GM12878 (cell line): ENCODE measurements around the gene HOXA1. TPM values are rescaled to one million over a fixed set of nuclear protein-coding genes. Genes with fewer than 3 reads are reported as not detected.

Experiments used
- ATAC-seq: fragments of 200-7000 bp; cut with Tn5 transposase; 3 replicates; pipeline ENCODE4 v1.9.1; 2020; ENCODE audit warnings: mild to moderate bottlenecking, moderate library complexity
- BruUV-seq: library from RNA; stranded (reverse); fragments of 400-500 nt; replicated peaks from 2 replicates; lab custom pipeline; 2021; lab: Mats Ljungman, UMichigan
- CTCF ChIA-PET: fragments of 300-600 bp; sonication (Branson Sonifier 250); formaldehyde crosslinking; extraction: SDS; loops from one replicate; lab custom pipeline; 2021; ENCODE audit warnings: inconsistent platforms; lab: Yijun Ruan, JAX
- POLR2A ChIA-PET: fragments of 350-600 bp; formaldehyde crosslinking; extraction: SDS; loops from one replicate; lab custom pipeline; 2021; ENCODE audit warnings: inconsistent platforms; lab: Charles Lee
- RAD21 ChIA-PET: fragments of 300-600 bp; sonication (Branson Sonifier 250); formaldehyde crosslinking; loops from one replicate; lab custom pipeline; 2023; ENCODE audit warnings: antibody characterized with exemption; ENCODE audit not compliant: unreplicated experiment; lab: Charles Lee
- SMC1A ChIA-PET: fragments of 300-600 bp; sonication (Branson Sonifier 250); formaldehyde crosslinking; loops from one replicate; lab custom pipeline; 2023; ENCODE audit not compliant: unreplicated experiment, uncharacterized antibody; lab: Charles Lee
- DNase-seq: peaks from one replicate; pipeline ENCODE4 v3.0.0-alpha.2; 2011; ENCODE audit warnings: low read depth, low spot score
- FAIRE-seq: peaks from 3 replicates; lab custom pipeline; 2011; peaks lifted over from hg19 to GRCh38; lab: Jason Lieb, UNC
- H2AFZ ChIP-seq: 2 replicates; pipeline ENCODE4 v1.6.0; 2011; ENCODE audit warnings: low read depth, low read length, control low read depth; ENCODE audit not compliant: control insufficient read depth
- H3K27ac ChIP-seq: 2 replicates; pipeline ENCODE4 v1.5.1; 2011; ENCODE audit warnings: control low read depth; ENCODE audit not compliant: control insufficient read depth, insufficient read depth
- H3K27me3 ChIP-seq, 2 experiments: replicated peaks in 1 of 2; 2 replicates each; pipeline versions ENCODE4 v1.6.0 to v1.6.1; 2011; ENCODE audit warnings: low read length in 1 of 2; ENCODE audit not compliant: control insufficient read depth in 2 of 2, insufficient read depth in 2 of 2
- H3K36me3 ChIP-seq, 2 experiments: 2 replicates each; pipeline ENCODE4 v1.5.1; 2011; ENCODE audit warnings: low read length in 1 of 2; ENCODE audit not compliant: control insufficient read depth in 2 of 2, insufficient read depth in 2 of 2
- H3K4me1 ChIP-seq: 2 replicates; pipeline ENCODE4 v1.6.1; 2011; ENCODE audit warnings: mild to moderate bottlenecking, low read length, moderate library complexity, mixed read lengths; ENCODE audit not compliant: control insufficient read depth, insufficient read depth
- H3K4me2 ChIP-seq: 2 replicates; pipeline ENCODE4 v1.6.0; 2011; ENCODE audit warnings: control low read depth; ENCODE audit not compliant: control insufficient read depth, insufficient read depth
- H3K4me3 ChIP-seq: fragments of 200-600 bp; sonication (generic); 2 replicates; pipeline ENCODE4 v1.5.1; 2016
- H3K79me2 ChIP-seq: 2 replicates; pipeline ENCODE4 v1.6.0; 2011; ENCODE audit warnings: low read length; ENCODE audit not compliant: control insufficient read depth, insufficient read depth
- H3K9ac ChIP-seq: 2 replicates; pipeline ENCODE4 v1.8.0; 2011; ENCODE audit warnings: low read length, control low read depth, mixed read lengths; ENCODE audit not compliant: control insufficient read depth, insufficient read depth
- H3K9me3 ChIP-seq: replicated peaks from 3 replicates; pipeline ENCODE4 v1.5.1; 2011; ENCODE audit warnings: mild to moderate bottlenecking, low read length; ENCODE audit not compliant: control insufficient read depth, insufficient read depth
- H4K20me1 ChIP-seq: 2 replicates; pipeline ENCODE4 v1.6.0; 2011; ENCODE audit not compliant: control insufficient read depth, insufficient read depth
- BACH1 ChIP-seq: fragments of 450-650 bp; IDR thresholded peaks from 2 replicates; pipeline ENCODE4 v1.6.1; 2017; ENCODE audit warnings: mild to moderate bottlenecking, borderline replicate concordance
- CBFB ChIP-seq: IDR thresholded peaks from 2 replicates; pipeline ENCODE4 v1.6.1; 2016; ENCODE audit warnings: antibody characterized with exemption, low read depth
- HCFC1 ChIP-seq: fragments of 150-350 bp; IDR thresholded peaks from 2 replicates; pipeline ENCODE4 v1.6.1; 2014; ENCODE audit warnings: low read length
- HDAC6 ChIP-seq: fragments of 200-600 bp; sonication (generic); IDR thresholded peaks from one replicate; pipeline ENCODE4 v1.8.0; 2017; ENCODE audit warnings: antibody characterized with exemption; ENCODE audit not compliant: unreplicated experiment
- MEF2B ChIP-seq: fragments of 450-650 bp; IDR thresholded peaks from 2 replicates; pipeline ENCODE4 v1.6.1; 2018; ENCODE audit warnings: mild to moderate bottlenecking, moderate library complexity; ENCODE audit not compliant: partially characterized antibody, poor library complexity, severe bottlenecking
- MYB ChIP-seq: fragments of 150-350 bp; IDR thresholded peaks from 2 replicates; pipeline ENCODE4 v1.6.1; 2014; ENCODE audit warnings: mild to moderate bottlenecking, low read depth, low read length, borderline replicate concordance
- PML ChIP-seq: IDR thresholded peaks from 2 replicates; pipeline ENCODE4 v1.6.1; 2012; ENCODE audit warnings: low read length, inconsistent platforms
- RAD21 ChIP-seq: IDR thresholded peaks from 2 replicates; pipeline ENCODE4 v1.6.1; 2011; ENCODE audit warnings: mild to moderate bottlenecking, low read depth, low read length, moderate library complexity; ENCODE audit not compliant: insufficient read depth
- RB1 ChIP-seq: fragments of 450-650 bp; formaldehyde crosslinking; IDR thresholded peaks from 2 replicates; pipeline ENCODE4 v1.6.1; 2017; ENCODE audit warnings: mild to moderate bottlenecking, borderline replicate concordance
- SMARCA5 ChIP-seq: fragments of 450-650 bp; IDR thresholded peaks from 2 replicates; pipeline ENCODE4 v1.6.1; 2017; ENCODE audit warnings: mild to moderate bottlenecking
- SMC3 ChIP-seq: IDR thresholded peaks from 2 replicates; pipeline ENCODE4 v1.6.1; 2011; ENCODE audit warnings: low read length, improper control_type of control experiment, borderline replicate concordance
- TAF1 ChIP-seq: IDR thresholded peaks from 2 replicates; pipeline ENCODE4 v1.6.1; 2011; ENCODE audit warnings: mild to moderate bottlenecking, low read depth, low read length, borderline replicate concordance
- YY1 ChIP-seq: IDR thresholded peaks from 2 replicates; pipeline ENCODE4 v1.6.1; 2011; ENCODE audit warnings: low read depth, mild to moderate bottlenecking, low read length
- ZNF622 ChIP-seq: fragments of 450-650 bp; IDR thresholded peaks from 2 replicates; pipeline ENCODE4 v1.6.1; 2017; ENCODE audit warnings: mild to moderate bottlenecking, inconsistent platforms
- WGBS: methylation state at CpG from one replicate; pipeline ENCODE4 v1.1.6; 2016; ENCODE audit warnings: low lambda C conversion rate; ENCODE audit not compliant: insufficient replicate concordance, insufficient coverage; ENCODE audit errors: missing lambda C conversion rate; 5-methylcytosine and 5-hydroxymethylcytosine counted together
- in situ Hi-C: fragments of 300-500 bp; cut with MboI; formaldehyde crosslinking; loops from 9 replicates; pipeline ENCODE4 v1.14.3; 2018; ENCODE audit warnings: mixed read lengths
- intact Hi-C: fragments of 100-400 bp; cut with micrococcal nuclease; formaldehyde crosslinking; loops from one replicate; pipeline ENCODE4 v1.14.2; 2022; ENCODE audit not compliant: unreplicated experiment
- polyA plus RNA-seq, 11 experiments: library from polyadenylated mRNA; depleted of rRNA in 4 of 11; unstranded in 6 of 11; stranded (reverse) in 5 of 11; fragments of >200 nt; fragmentation: Nextera tagmentation in 4 of 11; fragmentation: Illumina TruSeq in 1 of 11; extraction: Ambion mirVana in 4 of 11; extraction: Trizol in 1 of 11; gene quantifications; 1 replicate in 1 of 11; 2 replicates in 10 of 11; pipeline versions ENCODE4 v1.2.1 to v1.2.3, GENCODE V29; 2011 to 2016; ENCODE audit warnings: inconsistent platforms in 2 of 11, missing spikeins in 2 of 11, low read depth in 1 of 11
- total RNA-seq, 4 experiments: library from RNA; depleted of rRNA in 3 of 4; stranded (reverse); fragments of >200 nt in 3 of 4; fragmentation: Illumina TruSeq in 1 of 4; extraction: Trizol in 1 of 4; gene quantifications; 2 replicates each; pipeline versions ENCODE4 v1.2.1 to v1.2.3, GENCODE V29; 2013 to 2021
- TF ChIP-seq, protein P1 (sequence below): IDR thresholded peaks from 2 replicates; pipeline ENCODE4 v1.6.1; 2012; ENCODE audit warnings: low read length, inconsistent platforms

Gene HOXA1
- total and polyA plus RNA-seq, 10 of the 15 experiments (the other 5 are each of a cell fraction or from before 2014, with no cell fraction given), result 0.06 to 1.7 (median 0.18) TPM; not detected in 3

DNA sequence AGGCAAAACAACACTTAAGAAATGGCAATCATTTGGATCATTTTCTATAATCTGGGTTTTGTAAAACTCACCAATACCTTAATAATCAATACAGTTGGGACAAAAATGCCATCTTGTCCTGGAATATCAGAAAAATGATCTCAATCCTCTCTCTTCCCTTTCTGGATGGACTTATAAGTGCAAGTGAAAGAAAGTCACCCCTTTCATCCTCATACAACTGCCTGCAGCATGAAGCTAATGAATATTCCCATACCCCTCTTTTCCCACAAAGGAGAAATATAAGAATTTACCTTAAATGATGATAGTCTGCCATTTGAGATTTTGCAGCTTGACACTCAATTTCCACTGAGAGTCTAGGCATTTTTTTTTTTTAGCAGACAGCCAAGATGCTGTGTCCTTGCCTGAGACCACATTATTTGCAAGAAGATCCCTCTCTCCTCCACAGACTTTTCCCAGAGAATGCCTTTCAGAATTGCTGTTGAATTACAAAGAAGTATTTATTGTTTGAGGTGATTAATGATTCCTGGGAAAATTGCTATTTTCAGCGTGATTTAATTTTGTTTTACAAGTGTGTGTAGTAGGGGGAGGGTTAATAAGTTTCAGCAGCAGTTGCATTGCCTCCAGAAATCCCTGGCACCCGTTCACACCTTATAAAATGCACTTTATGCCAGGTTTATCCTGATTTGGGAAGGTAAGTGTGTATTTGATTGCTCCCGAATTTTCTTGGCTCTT lies 31.0 kb upstream of the HOXA1 start:
- no peak for ATAC-seq
- intact Hi-C loops, result no loop called here
- DNase-seq, result no peak
- SMC1A ChIA-PET, result no interaction called here
- Histone ChIP-seq H3K4me3 (no peak overlapping the region), H3K4me1 (no peaks in the 10 kb centered on the region), H3K9me3 (no peaks in the 10 kb centered on the region; the same call in 2 of the 3 replicates), H2AFZ (no peak overlapping the region), H3K9ac (no peak overlapping the region), H3K27me3 (peaks cover 0 to 2% of the 10 kb centered on the region in 2 experiments; a peak in 3 of 4 replicates), H4K20me1 (no peaks in the 10 kb centered on the region), H3K36me3 (no peaks in the 10 kb centered on the region), H3K4me2 (no peak overlapping the region), H3K79me2 (no peaks in the 10 kb centered on the region), H3K27ac (no peak overlapping the region)
- BruUV-seq, result no TSS peak
- TF ChIP-seq MEF2B, result no peak
- no peak for TF ChIP-seq BACH1
- TF ChIP-seq, protein P1, sequence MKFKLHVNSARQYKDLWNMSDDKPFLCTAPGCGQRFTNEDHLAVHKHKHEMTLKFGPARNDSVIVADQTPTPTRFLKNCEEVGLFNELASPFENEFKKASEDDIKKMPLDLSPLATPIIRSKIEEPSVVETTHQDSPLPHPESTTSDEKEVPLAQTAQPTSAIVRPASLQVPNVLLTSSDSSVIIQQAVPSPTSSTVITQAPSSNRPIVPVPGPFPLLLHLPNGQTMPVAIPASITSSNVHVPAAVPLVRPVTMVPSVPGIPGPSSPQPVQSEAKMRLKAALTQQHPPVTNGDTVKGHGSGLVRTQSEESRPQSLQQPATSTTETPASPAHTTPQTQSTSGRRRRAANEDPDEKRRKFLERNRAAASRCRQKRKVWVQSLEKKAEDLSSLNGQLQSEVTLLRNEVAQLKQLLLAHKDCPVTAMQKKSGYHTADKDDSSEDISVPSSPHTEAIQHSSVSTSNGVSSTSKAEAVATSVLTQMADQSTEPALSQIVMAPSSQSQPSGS, result no peak
- no peak for TF ChIP-seq RAD21
- TF ChIP-seq YY1, result no peak
- TF ChIP-seq SMC3, result no peak
- no peak for TF ChIP-seq TAF1
- TF ChIP-seq HDAC6, result no peak
- no peak for TF ChIP-seq PML
- no peak for TF ChIP-seq CBFB
- TF ChIP-seq SMARCA5, result no peak
- no peak for TF ChIP-seq MYB
- TF ChIP-seq ZNF622, result no peak
- no peak for TF ChIP-seq HCFC1
- no peak for TF ChIP-seq RB1
- RAD21 ChIA-PET, result no interaction called here
- in situ Hi-C loops, result no loop called here
- CTCF ChIA-PET, result interaction anchor here (0.6 to 0.7 kb wide), 2 partner anchors 80 to 444 kb away, joined by 3 read pairs; no protein-coding TSS in a partner anchor
- POLR2A ChIA-PET, result no interaction called here
- FAIRE-seq, result no peak
- 2% methylated on average over 3 of the region's 3 CpGs for WGBS
